ENCODE measurements around the gene DPYD.

DNA sequence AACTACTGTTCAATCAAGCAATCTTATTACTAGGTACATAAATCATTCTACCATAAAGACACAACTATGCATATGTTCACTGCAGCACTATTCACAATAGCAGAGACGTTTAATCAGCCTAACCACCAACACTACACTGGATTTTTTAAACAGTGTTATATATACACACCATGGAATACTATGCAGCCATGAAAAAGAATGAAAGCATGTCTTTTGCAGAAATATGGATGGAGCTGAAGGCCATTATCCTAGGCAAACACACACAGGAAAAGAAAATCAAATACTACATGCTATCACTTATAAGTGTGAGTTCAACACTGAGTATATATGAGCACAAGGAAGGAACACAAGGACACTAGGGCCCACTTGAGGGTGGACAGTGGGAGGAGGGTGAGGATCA, 159.2 kb downstream of the DPYD start:
- TF ChIP-seq CTBP1 (IDR thresholded peaks at IDR 0.05; ENCODE audit: borderline replicate concordance) = no peak
- no peak for TF ChIP-seq FOXM1 (IDR thresholded peaks at IDR 0.05; ENCODE audit: borderline replicate concordance)
- TF ChIP-seq SP1 (IDR thresholded peaks at IDR 0.05) = no peak
- no peak for TF ChIP-seq NFRKB (IDR thresholded peaks at IDR 0.05)
- no peak for TF ChIP-seq ELF4 (IDR thresholded peaks at IDR 0.05)
- no peak for TF ChIP-seq SUZ12 (IDR thresholded peaks at IDR 0.05)
- no peak for TF ChIP-seq BHLHE40 (IDR thresholded peaks at IDR 0.05; ENCODE audit: borderline replicate concordance)
- no peak for TF ChIP-seq ZNF384 (IDR thresholded peaks at IDR 0.05)
- TF ChIP-seq TARDBP (IDR thresholded peaks at IDR 0.05) = no peak
- TF ChIP-seq ARNT (IDR thresholded peaks at IDR 0.05) = no peak
- no peak for TF ChIP-seq HDGF (IDR thresholded peaks at IDR 0.05; ENCODE audit: borderline replicate concordance)
- TF ChIP-seq FOXA1 (IDR thresholded peaks at IDR 0.05) = no peak

Data from HEK293T (cell line).